GM12872 (cell line): ENCODE measurements around the gene AQP6.

Experiments used
- CTCF ChIP-seq: IDR thresholded peaks from 3 replicates; pipeline ENCODE4 v1.5.1; 2011; ENCODE audit warnings: low read depth, mild to moderate bottlenecking, low read length, moderate library complexity; ENCODE audit not compliant: insufficient read depth

Gene AQP6

GRCh38 chr12:49978125-49978524 is 5.4 kb downstream of the AQP6 start:
- TF ChIP-seq CTCF, result no peak

- no peak for TF ChIP-seq CTCF
These were observed 6.4 kb downstream of the AQP6 start for GRCh38 chr12:49979016-49979586.

- no peak for TF ChIP-seq CTCF
These were observed 7.0 kb downstream of the AQP6 start for GRCh38 chr12:49979791-49980190.

GRCh38 chr12:49980501-49981349 is 8.0 kb downstream of the AQP6 start:
- no peak for TF ChIP-seq CTCF

GRCh38 chr12:49982246-49983087 is 9.7 kb downstream of the AQP6 start:
- no peak for TF ChIP-seq CTCF

- no peak for TF ChIP-seq CTCF
These were observed 11.1 kb downstream of the AQP6 start for GRCh38 chr12:49983892-49984291.
